Liver (tissue), 9 donors: ENCODE results near the gene PAX4. TPM values are rescaled to one million over a fixed set of nuclear protein-coding genes. Genes with fewer than 3 reads are reported as not detected.
A peak's percentile ranks its signal among the peaks of the same experiment; 100 is the strongest.

Source experiments
- DNase-seq: peaks from one replicate; pipeline ENCODE4 v3.0.0-alpha.2; 2017; ENCODE audit warnings: low spot score
- H3K27ac ChIP-seq, 2 donors: one replicate each; pipeline ENCODE4 v1.7.0; 2013; ENCODE audit warnings: inconsistent platforms in 2 of 2, low read length in 2 of 2, control low read depth in 1 of 2, low read depth in 1 of 2, mild to moderate bottlenecking in 1 of 2
- H3K27me3 ChIP-seq, 4 donors: one replicate each; pipeline versions ENCODE4 v1.6.1 to v1.7.0; 2013; ENCODE audit warnings: low read length in 3 of 4, inconsistent platforms in 1 of 4, mild to moderate bottlenecking in 1 of 4, moderate library complexity in 1 of 4; ENCODE audit not compliant: control insufficient read depth in 4 of 4, insufficient read depth in 4 of 4
- H3K36me3 ChIP-seq, 4 donors: one replicate each; pipeline versions ENCODE4 v1.6.1 to v1.7.0; 2013; ENCODE audit warnings: low read length in 3 of 4, mild to moderate bottlenecking in 3 of 4, low read depth in 1 of 4, moderate library complexity in 1 of 4; ENCODE audit not compliant: control insufficient read depth in 4 of 4, insufficient read depth in 3 of 4
- H3K4me1 ChIP-seq, 4 donors: one replicate each; pipeline versions ENCODE4 v1.6.1 to v1.7.0; 2013; ENCODE audit warnings: low read length in 3 of 4, mild to moderate bottlenecking in 3 of 4, moderate library complexity in 1 of 4; ENCODE audit not compliant: control insufficient read depth in 4 of 4, insufficient read depth in 4 of 4
- H3K4me3 ChIP-seq, 3 donors: one replicate each; pipeline versions ENCODE4 v1.6.1 to v1.7.0; 2013; ENCODE audit warnings: low read length in 3 of 3, control low read depth in 1 of 3, low read depth in 1 of 3, mild to moderate bottlenecking in 1 of 3
- H3K9ac ChIP-seq, 2 donors: one replicate each; pipeline ENCODE4 v1.7.0; 2013; ENCODE audit warnings: low read length in 2 of 2, mild to moderate bottlenecking in 2 of 2, moderate library complexity in 2 of 2, control low read depth in 1 of 2, low read depth in 1 of 2
- H3K9me3 ChIP-seq, 4 donors: one replicate each; pipeline versions ENCODE4 v1.6.1 to v1.7.0; 2013; ENCODE audit warnings: low read length in 3 of 4; ENCODE audit not compliant: control insufficient read depth in 4 of 4
- EGR1 ChIP-seq, 2 donors: IDR thresholded peaks; 2 replicates each; pipeline ENCODE4 v1.6.1; 2016 to 2018; ENCODE audit warnings: antibody characterized with exemption in 2 of 2, low read depth in 2 of 2
- FOXA1 ChIP-seq: IDR thresholded peaks from 2 replicates; pipeline ENCODE4 v1.6.1; 2016; ENCODE audit warnings: antibody characterized with exemption
- FOXA2 ChIP-seq: IDR thresholded peaks from 2 replicates; pipeline ENCODE4 v1.6.1; 2016; ENCODE audit warnings: antibody characterized with exemption
- HNF4A ChIP-seq, 2 donors: conservative IDR thresholded peaks; 2 replicates each; pipeline ENCODE4 v1.6.1; 2016; ENCODE audit warnings: antibody characterized with exemption in 2 of 2, mild to moderate bottlenecking in 2 of 2
- HNF4G ChIP-seq: IDR thresholded peaks from 2 replicates; pipeline ENCODE4 v1.6.1; 2016; ENCODE audit warnings: antibody characterized with exemption
- JUND ChIP-seq, 2 donors: IDR thresholded peaks; 2 replicates each; pipeline ENCODE4 v1.6.1; 2016; ENCODE audit warnings: antibody characterized with exemption in 2 of 2
- NR2F2 ChIP-seq: IDR thresholded peaks from 2 replicates; pipeline ENCODE4 v1.6.1; 2016; ENCODE audit warnings: antibody characterized with exemption
- RAD21 ChIP-seq, 2 donors: IDR thresholded peaks; 2 replicates each; pipeline ENCODE4 v1.6.1; 2016; ENCODE audit warnings: antibody characterized with exemption in 2 of 2, mild to moderate bottlenecking in 2 of 2
- RXRA ChIP-seq, 2 donors: IDR thresholded peaks; 2 replicates each; pipeline ENCODE4 v1.6.1; 2017 to 2018; ENCODE audit warnings: antibody characterized with exemption in 2 of 2, mild to moderate bottlenecking in 1 of 2
- SP1 ChIP-seq: IDR thresholded peaks from 2 replicates; pipeline ENCODE4 v1.6.1; 2018; ENCODE audit warnings: antibody characterized with exemption, mild to moderate bottlenecking
- TAF1 ChIP-seq: conservative IDR thresholded peaks from 2 replicates; pipeline ENCODE4 v1.6.1; 2016; ENCODE audit warnings: antibody characterized with exemption, mild to moderate bottlenecking
- YY1 ChIP-seq: IDR thresholded peaks from 2 replicates; pipeline ENCODE4 v1.6.1; 2016; ENCODE audit warnings: antibody characterized with exemption, mild to moderate bottlenecking
- WGBS: extraction: QIAGEN DNeasy Blood & Tissue Kit; methylation state at CpG from one replicate; pipeline ENCODE4 v1.1.7; 2013; 5-methylcytosine and 5-hydroxymethylcytosine counted together
- polyA plus RNA-seq, 2 donors: library from polyadenylated mRNA; stranded (reverse) in 1 of 2; unstranded in 1 of 2; fragments of 200-250 nt in 1 of 2; fragments of >200 nt in 1 of 2; fragmentation: Nextera tagmentation in 1 of 2; extraction: Ambion mirVana in 1 of 2; gene quantifications; one replicate each; pipeline versions ENCODE4 v1.2.1 to v1.2.3, GENCODE V29; 2013 to 2015
- total RNA-seq, 2 donors: library from RNA; depleted of rRNA; stranded (reverse); fragments of >200 nt; gene quantifications; one replicate each; pipeline ENCODE4 v1.2.3, GENCODE V29; 2014
- TF ChIP-seq, protein P1 (sequence below): IDR thresholded peaks from 2 replicates; pipeline ENCODE4 v1.6.1; 2016; ENCODE audit warnings: antibody characterized with exemption, mild to moderate bottlenecking
- TF ChIP-seq, protein P2 (sequence below): IDR thresholded peaks from 2 replicates; pipeline ENCODE4 v1.6.1; 2016; ENCODE audit warnings: antibody characterized with exemption
- TF ChIP-seq, protein P3 (sequence below): fragments of 150-350 bp; IDR thresholded peaks from 2 replicates; pipeline ENCODE4 v1.5.1; 2017; ENCODE audit warnings: improper control_type of control experiment, low read depth, low read length; ENCODE audit not compliant: missing input control
- donor health status: healthy.
- donor health status: healthy.
- donor health status: healthy.
- donor health status: healthy.
- donor health status: healthy.

The PAX4 gene
- total and polyA plus RNA-seq, 4 donors, result not detected

DNA sequence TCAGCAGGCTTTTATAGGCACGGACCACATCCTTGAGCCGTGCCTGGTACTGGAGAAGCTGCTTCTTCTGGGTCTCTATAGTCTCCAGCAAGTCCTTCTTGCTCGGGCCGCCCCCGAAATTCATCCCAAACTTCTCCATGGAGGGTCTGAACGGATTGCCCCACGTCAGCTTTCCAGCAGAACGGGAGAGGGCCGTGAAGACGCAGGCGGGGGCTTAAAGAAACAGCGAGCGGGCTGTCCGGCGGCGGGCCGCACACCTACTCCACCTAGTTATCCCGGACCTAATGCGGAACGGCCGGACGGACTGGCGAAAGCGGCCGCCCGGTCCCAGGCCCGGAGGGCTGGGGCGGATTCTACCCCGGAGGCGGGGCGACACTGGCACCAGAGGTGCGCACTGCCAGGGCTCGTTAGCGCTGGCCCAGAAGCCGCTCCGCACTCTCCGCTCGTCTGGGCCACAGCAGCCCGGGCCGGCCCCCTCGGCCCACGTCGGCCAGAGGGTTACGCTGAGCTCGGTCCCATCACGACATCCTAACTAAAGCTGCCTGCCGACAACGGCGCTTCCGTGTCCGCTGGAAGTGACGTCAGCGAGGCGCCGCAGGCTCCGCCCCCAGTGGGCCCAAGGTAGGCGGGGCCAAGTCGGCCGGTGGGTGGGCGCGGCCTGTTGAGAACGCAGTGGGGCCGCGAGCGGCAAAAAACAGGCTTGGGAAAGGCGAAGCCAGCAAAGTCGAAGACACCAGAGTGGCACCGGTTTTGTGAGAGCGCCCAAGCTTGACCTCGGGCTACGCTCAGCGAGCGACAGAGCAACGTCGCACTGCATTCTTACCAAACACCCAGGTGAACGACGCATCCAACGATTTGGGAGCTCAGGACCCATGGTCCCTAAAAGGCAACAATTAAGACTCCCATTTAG is 32.6 kb downstream of the PAX4 start, which contains the start of gene GCC1 (continued):
- TF ChIP-seq, protein P1, sequence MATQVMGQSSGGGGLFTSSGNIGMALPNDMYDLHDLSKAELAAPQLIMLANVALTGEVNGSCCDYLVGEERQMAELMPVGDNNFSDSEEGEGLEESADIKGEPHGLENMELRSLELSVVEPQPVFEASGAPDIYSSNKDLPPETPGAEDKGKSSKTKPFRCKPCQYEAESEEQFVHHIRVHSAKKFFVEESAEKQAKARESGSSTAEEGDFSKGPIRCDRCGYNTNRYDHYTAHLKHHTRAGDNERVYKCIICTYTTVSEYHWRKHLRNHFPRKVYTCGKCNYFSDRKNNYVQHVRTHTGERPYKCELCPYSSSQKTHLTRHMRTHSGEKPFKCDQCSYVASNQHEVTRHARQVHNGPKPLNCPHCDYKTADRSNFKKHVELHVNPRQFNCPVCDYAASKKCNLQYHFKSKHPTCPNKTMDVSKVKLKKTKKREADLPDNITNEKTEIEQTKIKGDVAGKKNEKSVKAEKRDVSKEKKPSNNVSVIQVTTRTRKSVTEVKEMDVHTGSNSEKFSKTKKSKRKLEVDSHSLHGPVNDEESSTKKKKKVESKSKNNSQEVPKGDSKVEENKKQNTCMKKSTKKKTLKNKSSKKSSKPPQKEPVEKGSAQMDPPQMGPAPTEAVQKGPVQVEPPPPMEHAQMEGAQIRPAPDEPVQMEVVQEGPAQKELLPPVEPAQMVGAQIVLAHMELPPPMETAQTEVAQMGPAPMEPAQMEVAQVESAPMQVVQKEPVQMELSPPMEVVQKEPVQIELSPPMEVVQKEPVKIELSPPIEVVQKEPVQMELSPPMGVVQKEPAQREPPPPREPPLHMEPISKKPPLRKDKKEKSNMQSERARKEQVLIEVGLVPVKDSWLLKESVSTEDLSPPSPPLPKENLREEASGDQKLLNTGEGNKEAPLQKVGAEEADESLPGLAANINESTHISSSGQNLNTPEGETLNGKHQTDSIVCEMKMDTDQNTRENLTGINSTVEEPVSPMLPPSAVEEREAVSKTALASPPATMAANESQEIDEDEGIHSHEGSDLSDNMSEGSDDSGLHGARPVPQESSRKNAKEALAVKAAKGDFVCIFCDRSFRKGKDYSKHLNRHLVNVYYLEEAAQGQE, result peak; percentile 56
- no peak for TF ChIP-seq HNF4G
- TF ChIP-seq JUND (IDR thresholded peaks at IDR 0.05), result peak in 1 of 2 donors; percentile 58
- TF ChIP-seq FOXA1, result no peak
- no peak for TF ChIP-seq NR2F2
- no peak for TF ChIP-seq EGR1 (IDR thresholded peaks at IDR 0.05; ENCODE audit: low read depth in 2 of 2)

DNA sequence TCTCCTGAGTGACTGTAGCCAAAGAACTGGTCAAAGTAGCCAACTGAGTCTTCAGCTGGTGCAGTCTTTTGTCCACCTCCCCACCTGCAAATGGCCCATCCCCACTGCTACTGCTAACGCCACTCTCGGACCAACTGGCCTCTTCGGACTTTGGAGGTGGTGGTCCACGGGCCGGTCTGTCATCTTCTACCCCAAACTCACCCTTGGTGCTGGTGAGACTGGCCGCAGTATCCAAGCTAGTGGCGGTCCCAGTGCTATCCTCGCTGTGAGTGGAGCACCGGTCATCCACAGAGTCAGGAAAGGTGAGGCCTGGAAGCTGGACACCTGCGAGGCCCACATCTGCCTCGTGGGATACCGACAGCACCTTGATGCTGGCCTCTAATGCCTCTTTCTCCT is 33.3 kb downstream of the PAX4 start:
- H3K4me1 ChIP-seq, result peaks cover 18 to 77% (median 60%) of the 10 kb centered on the region in 4 donors
- no peaks in the 10 kb centered on the region for H3K27me3 ChIP-seq
- 23% methylated on average over 12 of the region's 12 CpGs for WGBS
- no peaks in the 10 kb centered on the region for H3K9me3 ChIP-seq
- H3K36me3 ChIP-seq, result peaks cover 0 to 2% (median 0%) of the 10 kb centered on the region in 4 donors
- peak overlapping the region; percentile 63 to 71 for H3K27ac ChIP-seq
- peak overlapping the region; percentile 70 to 72 for H3K9ac ChIP-seq
- H3K4me3 ChIP-seq, result peak overlapping the region; percentile 65 to 77 (median 75)
- DNase-seq, result no peak
- TF ChIP-seq RXRA (IDR thresholded peaks at IDR 0.05) (no peak), FOXA2 (no peak), SP1 (no peak), FOXA1 (no peak)
- TF ChIP-seq, protein P2, sequence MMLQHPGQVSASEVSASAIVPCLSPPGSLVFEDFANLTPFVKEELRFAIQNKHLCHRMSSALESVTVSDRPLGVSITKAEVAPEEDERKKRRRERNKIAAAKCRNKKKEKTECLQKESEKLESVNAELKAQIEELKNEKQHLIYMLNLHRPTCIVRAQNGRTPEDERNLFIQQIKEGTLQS, result no peak

DNA sequence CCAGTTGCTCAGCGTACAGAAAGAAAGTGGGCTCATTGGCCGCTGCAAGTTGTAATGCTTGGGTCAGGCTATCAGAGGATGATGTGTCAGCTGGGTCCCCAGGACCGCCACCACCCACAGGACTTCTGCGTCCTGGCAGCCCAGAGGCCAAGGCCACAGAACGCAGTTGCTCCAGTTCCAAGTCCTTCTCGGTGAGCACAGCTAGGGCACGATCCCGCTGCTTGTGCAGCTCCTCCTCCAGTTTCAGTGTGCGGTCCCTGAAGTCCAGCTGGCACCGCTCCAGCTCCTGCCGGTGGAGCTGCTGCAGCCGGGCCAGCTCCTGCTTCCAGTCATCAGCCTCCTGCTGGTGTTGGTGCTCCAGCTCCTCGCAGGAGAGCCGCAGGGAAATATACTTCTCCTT is 35.6 kb downstream of the PAX4 start:
- whole genome bisulfite sequencing, result 33% methylated on average over 14 of the region's 14 CpGs
- H3K9ac ChIP-seq, result no peak overlapping the region
- peaks cover 15 to 61% (median 49%) of the 10 kb centered on the region in 4 donors for H3K4me1 ChIP-seq
- no peaks in the 10 kb centered on the region for H3K9me3 ChIP-seq
- peak; percentile 46 for TF ChIP-seq SP1
- peak; percentile 25 for TF ChIP-seq HNF4G
- TF ChIP-seq RXRA (IDR thresholded peaks at IDR 0.05), result peak; percentile 26 to 59
- peak; percentile 82 to 86 for TF ChIP-seq HNF4A (conservative IDR thresholded peaks at IDR 0.05)
- TF ChIP-seq TAF1, result no peak
- TF ChIP-seq, protein P3, sequence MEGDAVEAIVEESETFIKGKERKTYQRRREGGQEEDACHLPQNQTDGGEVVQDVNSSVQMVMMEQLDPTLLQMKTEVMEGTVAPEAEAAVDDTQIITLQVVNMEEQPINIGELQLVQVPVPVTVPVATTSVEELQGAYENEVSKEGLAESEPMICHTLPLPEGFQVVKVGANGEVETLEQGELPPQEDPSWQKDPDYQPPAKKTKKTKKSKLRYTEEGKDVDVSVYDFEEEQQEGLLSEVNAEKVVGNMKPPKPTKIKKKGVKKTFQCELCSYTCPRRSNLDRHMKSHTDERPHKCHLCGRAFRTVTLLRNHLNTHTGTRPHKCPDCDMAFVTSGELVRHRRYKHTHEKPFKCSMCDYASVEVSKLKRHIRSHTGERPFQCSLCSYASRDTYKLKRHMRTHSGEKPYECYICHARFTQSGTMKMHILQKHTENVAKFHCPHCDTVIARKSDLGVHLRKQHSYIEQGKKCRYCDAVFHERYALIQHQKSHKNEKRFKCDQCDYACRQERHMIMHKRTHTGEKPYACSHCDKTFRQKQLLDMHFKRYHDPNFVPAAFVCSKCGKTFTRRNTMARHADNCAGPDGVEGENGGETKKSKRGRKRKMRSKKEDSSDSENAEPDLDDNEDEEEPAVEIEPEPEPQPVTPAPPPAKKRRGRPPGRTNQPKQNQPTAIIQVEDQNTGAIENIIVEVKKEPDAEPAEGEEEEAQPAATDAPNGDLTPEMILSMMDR, result peak; percentile 12
- TF ChIP-seq RAD21 (IDR thresholded peaks at IDR 0.05), result peak; percentile 10 to 36
- TF ChIP-seq YY1, result no peak
- H3K4me3 ChIP-seq, result no peak overlapping the region
- no peaks in the 10 kb centered on the region for H3K27me3 ChIP-seq
- peaks cover 0 to 5% (median 2%) of the 10 kb centered on the region in 4 donors for H3K36me3 ChIP-seq
- H3K27ac ChIP-seq, result peak overlapping the region; percentile 15 to 29
- DNase-seq, result peak; percentile 44
